Parathyroid adenoma (tissue), 2 donors: ENCODE data around the gene ULBP3.

Experiments used
- H2AFZ ChIP-seq: fragments of 300-600 bp; sonication (generic); one replicate; pipeline ENCODE4 v1.7.0; 2017; ENCODE audit warnings: antibody characterized with exemption, mild to moderate bottlenecking
- H3K27ac ChIP-seq: fragments of 300-600 bp; sonication (generic); one replicate; pipeline ENCODE4 v1.7.0; 2017
- H3K27me3 ChIP-seq: fragments of 300-600 bp; sonication (generic); one replicate; pipeline ENCODE4 v1.7.0; 2017; ENCODE audit warnings: low read length; ENCODE audit not compliant: control insufficient read depth, insufficient read depth
- H3K36me3 ChIP-seq: fragments of 300-600 bp; sonication (generic); one replicate; pipeline ENCODE4 v1.7.0; 2017; ENCODE audit warnings: low read length; ENCODE audit not compliant: control insufficient read depth, insufficient read depth
- H3K4me1 ChIP-seq: fragments of 300-600 bp; sonication (generic); one replicate; pipeline ENCODE4 v1.7.0; 2017; ENCODE audit warnings: control low read depth
- H3K4me2 ChIP-seq: fragments of 300-600 bp; sonication (generic); one replicate; pipeline ENCODE4 v1.7.0; 2017; ENCODE audit warnings: low read length
- H3K4me3 ChIP-seq: fragments of 300-600 bp; sonication (generic); one replicate; pipeline ENCODE4 v1.7.0; 2017; ENCODE audit warnings: low read depth, low read length
- H3K79me2 ChIP-seq: fragments of 300-600 bp; sonication (generic); one replicate; pipeline ENCODE4 v1.7.0; 2017; ENCODE audit warnings: control low read depth
- H3K9ac ChIP-seq: fragments of 300-600 bp; sonication (generic); one replicate; pipeline ENCODE4 v1.7.0; 2017; ENCODE audit warnings: mild to moderate bottlenecking
- H3K9me3 ChIP-seq: fragments of 300-600 bp; sonication (generic); one replicate; pipeline ENCODE4 v1.7.0; 2017; ENCODE audit warnings: low read length; ENCODE audit not compliant: control insufficient read depth
- TF ChIP-seq, protein P1 (sequence below): fragments of 300-600 bp; sonication (generic); IDR thresholded peaks from one replicate; pipeline ENCODE4 v1.7.0; 2017; ENCODE audit warnings: antibody characterized with exemption, mild to moderate bottlenecking
- donor health status: primary hyperparathyroidism.

ULBP3 gene

GRCh38 chr6:150056916-150057315 is 12.0 kb downstream of the ULBP3 start:
- H3K4me3 ChIP-seq = no peak overlapping the region
- no peak overlapping the region for H3K4me2 ChIP-seq
- H3K79me2 ChIP-seq = no peaks in the 10 kb centered on the region
- no peak overlapping the region for H2AFZ ChIP-seq
- no peaks in the 10 kb centered on the region for H3K36me3 ChIP-seq
- no peaks in the 10 kb centered on the region for H3K4me1 ChIP-seq
- no peak overlapping the region for H3K9ac ChIP-seq
- H3K27me3 ChIP-seq = no peaks in the 10 kb centered on the region
- no peak overlapping the region for H3K27ac ChIP-seq
- no peaks in the 10 kb centered on the region for H3K9me3 ChIP-seq
- TF ChIP-seq, protein P1, sequence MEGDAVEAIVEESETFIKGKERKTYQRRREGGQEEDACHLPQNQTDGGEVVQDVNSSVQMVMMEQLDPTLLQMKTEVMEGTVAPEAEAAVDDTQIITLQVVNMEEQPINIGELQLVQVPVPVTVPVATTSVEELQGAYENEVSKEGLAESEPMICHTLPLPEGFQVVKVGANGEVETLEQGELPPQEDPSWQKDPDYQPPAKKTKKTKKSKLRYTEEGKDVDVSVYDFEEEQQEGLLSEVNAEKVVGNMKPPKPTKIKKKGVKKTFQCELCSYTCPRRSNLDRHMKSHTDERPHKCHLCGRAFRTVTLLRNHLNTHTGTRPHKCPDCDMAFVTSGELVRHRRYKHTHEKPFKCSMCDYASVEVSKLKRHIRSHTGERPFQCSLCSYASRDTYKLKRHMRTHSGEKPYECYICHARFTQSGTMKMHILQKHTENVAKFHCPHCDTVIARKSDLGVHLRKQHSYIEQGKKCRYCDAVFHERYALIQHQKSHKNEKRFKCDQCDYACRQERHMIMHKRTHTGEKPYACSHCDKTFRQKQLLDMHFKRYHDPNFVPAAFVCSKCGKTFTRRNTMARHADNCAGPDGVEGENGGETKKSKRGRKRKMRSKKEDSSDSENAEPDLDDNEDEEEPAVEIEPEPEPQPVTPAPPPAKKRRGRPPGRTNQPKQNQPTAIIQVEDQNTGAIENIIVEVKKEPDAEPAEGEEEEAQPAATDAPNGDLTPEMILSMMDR = no peak

DNA sequence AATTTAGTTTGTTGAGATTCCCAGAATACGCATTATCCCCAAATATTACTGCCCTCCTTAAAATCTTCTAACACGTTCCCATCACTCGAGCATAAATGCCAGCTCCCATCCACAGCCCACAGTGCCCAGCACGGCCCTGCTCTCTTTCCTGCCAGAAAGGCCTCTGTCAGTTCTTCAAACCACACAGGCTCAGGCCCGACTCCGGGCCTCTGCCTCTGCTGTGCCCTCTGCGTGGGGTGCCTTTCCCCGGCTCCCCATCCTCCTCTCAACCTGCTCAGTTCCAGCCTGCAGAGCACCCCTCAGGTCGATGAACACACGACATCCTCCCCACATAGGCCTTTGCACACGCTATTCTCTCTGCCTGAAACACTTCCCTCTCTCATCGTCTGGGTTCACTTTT is 12.8 kb downstream of the ULBP3 start:
- Histone ChIP-seq H3K36me3 (no peaks in the 10 kb centered on the region), H3K9me3 (no peaks in the 10 kb centered on the region), H3K79me2 (no peaks in the 10 kb centered on the region), H3K4me1 (no peaks in the 10 kb centered on the region), H3K9ac (no peak overlapping the region), H2AFZ (no peak overlapping the region), H3K4me3 (no peak overlapping the region), H3K27ac (no peak overlapping the region), H3K27me3 (no peaks in the 10 kb centered on the region), H3K4me2 (no peak overlapping the region)
- TF ChIP-seq, protein P1 = no peak

GRCh38 chr6:150055131-150055530 is 13.8 kb downstream of the ULBP3 start:
- Histone ChIP-seq H3K4me1 (no peaks in the 10 kb centered on the region), H3K27me3 (no peaks in the 10 kb centered on the region), H3K36me3 (no peaks in the 10 kb centered on the region), H3K79me2 (no peaks in the 10 kb centered on the region), H3K9ac (no peak overlapping the region), H3K4me2 (no peak overlapping the region), H3K9me3 (no peaks in the 10 kb centered on the region), H2AFZ (no peak overlapping the region), H3K4me3 (no peak overlapping the region), H3K27ac (no peak overlapping the region)
- TF ChIP-seq, protein P1 = no peak

DNA sequence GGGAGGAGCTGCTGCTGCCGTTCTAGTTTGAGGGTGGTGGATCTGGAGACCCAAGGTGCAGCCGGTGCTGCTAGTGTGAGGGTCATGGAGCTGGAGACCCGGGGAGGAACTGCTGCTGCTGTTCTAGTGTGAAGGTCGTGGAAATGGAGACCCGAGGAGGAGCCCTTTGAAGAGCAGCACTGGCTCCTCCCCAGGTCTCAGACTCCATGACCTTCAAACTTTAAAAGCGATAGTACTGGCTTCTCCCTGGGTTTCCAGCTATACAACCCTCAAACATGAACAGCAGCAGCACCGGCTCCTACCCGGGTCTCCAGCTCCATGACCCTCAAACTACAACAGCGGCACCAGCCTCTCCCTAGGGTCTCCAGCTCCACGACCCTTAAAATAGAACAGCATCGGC is 15.5 kb downstream of the ULBP3 start:
- Histone ChIP-seq H3K27me3 (no peaks in the 10 kb centered on the region), H3K9me3 (no peaks in the 10 kb centered on the region), H3K4me2 (no peak overlapping the region), H3K9ac (no peak overlapping the region), H3K36me3 (no peaks in the 10 kb centered on the region), H3K79me2 (no peaks in the 10 kb centered on the region), H3K4me1 (no peaks in the 10 kb centered on the region), H2AFZ (no peak overlapping the region), H3K4me3 (no peak overlapping the region), H3K27ac (no peak overlapping the region)
- TF ChIP-seq, protein P1 = no peak

- Histone ChIP-seq H3K4me2 (no peak overlapping the region), H2AFZ (no peak overlapping the region), H3K9ac (no peak overlapping the region), H3K9me3 (no peaks in the 10 kb centered on the region), H3K27me3 (no peaks in the 10 kb centered on the region), H3K79me2 (no peaks in the 10 kb centered on the region), H3K4me3 (no peak overlapping the region), H3K27ac (no peak overlapping the region), H3K36me3 (no peaks in the 10 kb centered on the region), H3K4me1 (no peaks in the 10 kb centered on the region)
- TF ChIP-seq, protein P1 = no peak
Measured at GRCh38 chr6:150050846-150051245, 18.1 kb downstream of the ULBP3 start.
